ENCODE results near the gene SNX8. TPM values are rescaled to one million over a fixed set of nuclear protein-coding genes. Genes with fewer than 3 reads are reported as not detected.

SNX8 gene
- total RNA-seq, 1 experiment from 2014 or later, result 139 TPM

DNA sequence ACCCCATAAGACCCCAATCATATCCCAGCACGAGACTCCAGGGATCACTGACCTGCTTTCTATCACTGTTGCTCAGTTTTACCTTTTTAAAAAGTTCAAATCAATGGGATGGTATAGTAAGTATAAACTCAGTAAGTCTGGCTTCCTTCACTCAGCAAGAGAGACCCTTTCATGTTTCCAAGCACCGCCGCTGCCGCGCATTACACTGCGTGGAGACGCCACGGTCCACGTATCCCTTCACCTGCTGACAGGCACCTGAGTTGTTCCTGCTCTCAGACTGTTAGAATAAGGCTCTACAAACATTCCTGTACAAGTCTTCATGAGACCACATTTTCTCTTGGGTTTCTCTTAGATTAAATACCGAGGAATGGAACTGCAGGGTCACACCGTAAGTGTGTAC is 109.8 kb downstream of the SNX8 start:
- ChIA-PET POLR2A (no interaction called here), CTCF (no interaction called here)
- BruUV-seq (replicated peaks), result no TSS peak
- no peaks in the 10 kb centered on the region for H3K4me1 ChIP-seq (ENCODE audit: control insufficient read depth, insufficient read depth, low read length)
- no peak overlapping the region for H3K27ac ChIP-seq (ENCODE audit: low read length)
- no peak overlapping the region for H3K4me3 ChIP-seq (ENCODE audit: low read depth in 2 of 2, low read length in 2 of 2)
- ATAC-seq, result no peak
- DNase-seq (ENCODE audit: low read depth, low spot score), result no peak
- intact Hi-C loops (cut with micrococcal nuclease; ENCODE audit: unreplicated experiment), result no loop called here
- no peaks in the 10 kb centered on the region for H3K9me3 ChIP-seq (ENCODE audit: control insufficient read depth, insufficient read depth, low read depth, low read length)
- in situ Hi-C loops (cut with HindIII; ENCODE audit: low pct_unique_long_range_greater_than_20kb, low sequenced_read_pairs), result no loop called here
- TF ChIP-seq TCF7L2 (IDR thresholded peaks at IDR 0.05; ENCODE audit: low read depth, low read length) (no peak), SIN3A (IDR thresholded peaks at IDR 0.05; ENCODE audit: borderline replicate concordance, insufficient read depth, low read depth, low read length) (no peak), POLR2AphosphoS5 (IDR thresholded peaks at IDR 0.05; ENCODE audit: low read depth, low read length) (no peak)
- TF ChIP-seq, protein P1, sequence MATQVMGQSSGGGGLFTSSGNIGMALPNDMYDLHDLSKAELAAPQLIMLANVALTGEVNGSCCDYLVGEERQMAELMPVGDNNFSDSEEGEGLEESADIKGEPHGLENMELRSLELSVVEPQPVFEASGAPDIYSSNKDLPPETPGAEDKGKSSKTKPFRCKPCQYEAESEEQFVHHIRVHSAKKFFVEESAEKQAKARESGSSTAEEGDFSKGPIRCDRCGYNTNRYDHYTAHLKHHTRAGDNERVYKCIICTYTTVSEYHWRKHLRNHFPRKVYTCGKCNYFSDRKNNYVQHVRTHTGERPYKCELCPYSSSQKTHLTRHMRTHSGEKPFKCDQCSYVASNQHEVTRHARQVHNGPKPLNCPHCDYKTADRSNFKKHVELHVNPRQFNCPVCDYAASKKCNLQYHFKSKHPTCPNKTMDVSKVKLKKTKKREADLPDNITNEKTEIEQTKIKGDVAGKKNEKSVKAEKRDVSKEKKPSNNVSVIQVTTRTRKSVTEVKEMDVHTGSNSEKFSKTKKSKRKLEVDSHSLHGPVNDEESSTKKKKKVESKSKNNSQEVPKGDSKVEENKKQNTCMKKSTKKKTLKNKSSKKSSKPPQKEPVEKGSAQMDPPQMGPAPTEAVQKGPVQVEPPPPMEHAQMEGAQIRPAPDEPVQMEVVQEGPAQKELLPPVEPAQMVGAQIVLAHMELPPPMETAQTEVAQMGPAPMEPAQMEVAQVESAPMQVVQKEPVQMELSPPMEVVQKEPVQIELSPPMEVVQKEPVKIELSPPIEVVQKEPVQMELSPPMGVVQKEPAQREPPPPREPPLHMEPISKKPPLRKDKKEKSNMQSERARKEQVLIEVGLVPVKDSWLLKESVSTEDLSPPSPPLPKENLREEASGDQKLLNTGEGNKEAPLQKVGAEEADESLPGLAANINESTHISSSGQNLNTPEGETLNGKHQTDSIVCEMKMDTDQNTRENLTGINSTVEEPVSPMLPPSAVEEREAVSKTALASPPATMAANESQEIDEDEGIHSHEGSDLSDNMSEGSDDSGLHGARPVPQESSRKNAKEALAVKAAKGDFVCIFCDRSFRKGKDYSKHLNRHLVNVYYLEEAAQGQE (IDR thresholded peaks at IDR 0.05; ENCODE audit: insufficient read depth in 1 of 2, low read depth in 2 of 2, low read length in 1 of 2), result no peak
- TF ChIP-seq, protein P2, sequence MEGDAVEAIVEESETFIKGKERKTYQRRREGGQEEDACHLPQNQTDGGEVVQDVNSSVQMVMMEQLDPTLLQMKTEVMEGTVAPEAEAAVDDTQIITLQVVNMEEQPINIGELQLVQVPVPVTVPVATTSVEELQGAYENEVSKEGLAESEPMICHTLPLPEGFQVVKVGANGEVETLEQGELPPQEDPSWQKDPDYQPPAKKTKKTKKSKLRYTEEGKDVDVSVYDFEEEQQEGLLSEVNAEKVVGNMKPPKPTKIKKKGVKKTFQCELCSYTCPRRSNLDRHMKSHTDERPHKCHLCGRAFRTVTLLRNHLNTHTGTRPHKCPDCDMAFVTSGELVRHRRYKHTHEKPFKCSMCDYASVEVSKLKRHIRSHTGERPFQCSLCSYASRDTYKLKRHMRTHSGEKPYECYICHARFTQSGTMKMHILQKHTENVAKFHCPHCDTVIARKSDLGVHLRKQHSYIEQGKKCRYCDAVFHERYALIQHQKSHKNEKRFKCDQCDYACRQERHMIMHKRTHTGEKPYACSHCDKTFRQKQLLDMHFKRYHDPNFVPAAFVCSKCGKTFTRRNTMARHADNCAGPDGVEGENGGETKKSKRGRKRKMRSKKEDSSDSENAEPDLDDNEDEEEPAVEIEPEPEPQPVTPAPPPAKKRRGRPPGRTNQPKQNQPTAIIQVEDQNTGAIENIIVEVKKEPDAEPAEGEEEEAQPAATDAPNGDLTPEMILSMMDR (IDR thresholded peaks at IDR 0.05), result no peak
- no peaks in the 10 kb centered on the region for H3K27me3 ChIP-seq (ENCODE audit: control insufficient read depth, insufficient read depth, low read length)
- peaks cover 9% of the 10 kb centered on the region for H3K36me3 ChIP-seq (ENCODE audit: control insufficient read depth, insufficient read depth, low read length)

DNA sequence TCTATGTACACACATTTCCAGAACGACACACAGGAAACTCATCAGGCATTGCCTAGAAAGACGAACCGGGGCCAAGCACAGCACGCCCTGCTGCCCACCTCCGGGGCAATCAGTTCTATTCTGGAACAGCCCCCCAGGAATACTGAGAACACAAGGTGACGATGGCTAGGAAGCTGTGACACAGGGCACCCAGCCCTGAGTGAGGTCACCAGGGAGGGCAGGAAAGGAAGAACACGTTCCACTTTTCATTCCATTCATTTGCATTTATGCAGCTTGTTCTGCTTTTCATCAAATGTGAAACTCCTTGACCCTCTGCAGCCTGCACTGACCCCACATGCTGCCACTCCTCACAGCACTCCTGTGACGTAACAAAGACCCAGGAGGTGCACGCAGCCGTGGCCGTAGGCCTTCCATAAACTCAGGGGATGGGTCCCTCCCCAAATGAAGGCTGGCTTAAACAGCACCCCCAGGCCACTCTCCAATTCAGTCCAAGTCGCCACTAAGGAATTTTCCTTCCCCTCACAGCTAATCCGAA is 110.4 kb downstream of the SNX8 start:
- in situ Hi-C loops (cut with HindIII; ENCODE audit: low pct_unique_long_range_greater_than_20kb, low sequenced_read_pairs) (no loop called here), intact Hi-C loops (cut with micrococcal nuclease; ENCODE audit: unreplicated experiment) (no loop called here)
- H3K27ac ChIP-seq (ENCODE audit: low read length), result no peak overlapping the region
- H3K4me1 ChIP-seq (ENCODE audit: control insufficient read depth, insufficient read depth, low read length), result no peaks in the 10 kb centered on the region
- no peaks in the 10 kb centered on the region for H3K27me3 ChIP-seq (ENCODE audit: control insufficient read depth, insufficient read depth, low read length)
- no peak for DNase-seq (ENCODE audit: low read depth, low spot score)
- no TSS peak for BruUV-seq (replicated peaks)
- TF ChIP-seq, protein P1 (IDR thresholded peaks at IDR 0.05; ENCODE audit: insufficient read depth in 1 of 2, low read depth in 2 of 2, low read length in 1 of 2), result no peak
- TF ChIP-seq POLR2AphosphoS5 (IDR thresholded peaks at IDR 0.05; ENCODE audit: low read depth, low read length) (no peak), TCF7L2 (IDR thresholded peaks at IDR 0.05; ENCODE audit: low read depth, low read length) (no peak), SIN3A (IDR thresholded peaks at IDR 0.05; ENCODE audit: borderline replicate concordance, insufficient read depth, low read depth, low read length) (no peak)
- TF ChIP-seq, protein P2 (IDR thresholded peaks at IDR 0.05), result no peak
- no peak overlapping the region for H3K4me3 ChIP-seq (ENCODE audit: low read depth in 2 of 2, low read length in 2 of 2)
- POLR2A ChIA-PET, result no interaction called here
- peaks cover 9% of the 10 kb centered on the region for H3K36me3 ChIP-seq (ENCODE audit: control insufficient read depth, insufficient read depth, low read length)
- no peaks in the 10 kb centered on the region for H3K9me3 ChIP-seq (ENCODE audit: control insufficient read depth, insufficient read depth, low read depth, low read length)
- 0 out of 2 replicates have a peak, but pooled peaks have one; percentile 17 for ATAC-seq
- CTCF ChIA-PET, result interaction anchor here (0.6 kb wide), 1 partner anchor 12 kb away, joined by 3 read pairs; no protein-coding TSS in a partner anchor
